H1 (cell line): ENCODE data around the gene MAGI1. TPM values are rescaled to one million over a fixed set of nuclear protein-coding genes. Genes with fewer than 3 reads are reported as not detected.

ENCODE experiments used
- CTCF ChIA-PET: fragments of 300-600 bp; sonication (Branson Sonifier 250); formaldehyde crosslinking; loops from one replicate; lab custom pipeline; 2021; ENCODE audit not compliant: partially characterized antibody; lab: Charles Lee
- POLR2A ChIA-PET: fragments of 300-600 bp; sonication (Branson Sonifier 250); formaldehyde crosslinking; loops from one replicate; lab custom pipeline; 2021; ENCODE audit warnings: inconsistent platforms; ENCODE audit not compliant: partially characterized antibody; lab: Charles Lee
- DNase-seq, 2 experiments: peaks; one replicate each; pipeline versions ENCODE4 v3.0.0 to v3.0.0-alpha.2; 2010 to 2022; ENCODE audit warnings: low spot score in 2 of 2, low read depth in 1 of 2, mixed read lengths in 1 of 2
- FAIRE-seq: peaks from 2 replicates; lab custom pipeline; 2011; peaks lifted over from hg19 to GRCh38; lab: Jason Lieb, UNC
- H2AFZ ChIP-seq: 2 replicates; pipeline ENCODE4 v1.8.1; 2012; ENCODE audit warnings: low read length, inconsistent platforms
- H2AK5ac ChIP-seq: 2 replicates; pipeline ENCODE4 v1.6.1; 2013; ENCODE audit warnings: low read depth, low read length
- H2BK120ac ChIP-seq: replicated peaks from 2 replicates; pipeline ENCODE3; 2013; ENCODE audit warnings: low read depth, low read length, inconsistent platforms
- H2BK12ac ChIP-seq: 2 replicates; pipeline ENCODE4 v1.6.1; 2013; ENCODE audit warnings: low read depth, low read length
- H2BK15ac ChIP-seq: 2 replicates; pipeline ENCODE4 v1.6.1; 2013; ENCODE audit warnings: low read length
- H2BK20ac ChIP-seq: 2 replicates; pipeline ENCODE4 v1.6.1; 2013; ENCODE audit warnings: low read length
- H2BK5ac ChIP-seq: 2 replicates; pipeline ENCODE4 v1.6.1; 2013; ENCODE audit warnings: low read depth, low read length
- H3K14ac ChIP-seq: 2 replicates; pipeline ENCODE4 v1.6.1; 2013; ENCODE audit warnings: inconsistent platforms; ENCODE audit not compliant: insufficient read length
- H3K18ac ChIP-seq: 2 replicates; pipeline ENCODE4 v1.6.1; 2013; ENCODE audit warnings: low read length; ENCODE audit errors: extremely low read depth
- H3K23ac ChIP-seq: 2 replicates; pipeline ENCODE4 v1.6.1; 2013; ENCODE audit warnings: inconsistent platforms; ENCODE audit not compliant: insufficient read length
- H3K23me2 ChIP-seq: 2 replicates; pipeline ENCODE4 v1.6.1; 2013; ENCODE audit warnings: low read depth, low read length
- H3K27ac ChIP-seq: 2 replicates; pipeline ENCODE4 v1.6.1; 2011; ENCODE audit warnings: low read depth, low read length, inconsistent platforms
- H3K27me3 ChIP-seq, 4 experiments: replicated peaks in 1 of 4; 1 replicate in 1 of 4; 2 replicates in 3 of 4; pipeline versions ENCODE4 v1.6.1 to v1.8.1; 2011 to 2013; ENCODE audit warnings: low read length in 3 of 4, mild to moderate bottlenecking in 3 of 4, inconsistent platforms in 2 of 4, mixed read lengths in 2 of 4, moderate library complexity in 1 of 4; ENCODE audit not compliant: control insufficient read depth in 3 of 4, insufficient read depth in 3 of 4; ENCODE audit errors: extremely low read depth in 1 of 4
- H3K36me3 ChIP-seq, 4 experiments: 2 replicates each; pipeline versions ENCODE4 v1.6.1 to v1.8.1; 2011 to 2013; ENCODE audit warnings: mild to moderate bottlenecking in 4 of 4, low read length in 3 of 4, moderate library complexity in 2 of 4, control low read depth in 1 of 4, inconsistent platforms in 1 of 4; ENCODE audit not compliant: insufficient read depth in 4 of 4, control insufficient read depth in 2 of 4
- H3K4ac ChIP-seq: replicated peaks from 2 replicates; pipeline ENCODE3; 2013; ENCODE audit warnings: low read length, low read depth, mixed read lengths, inconsistent platforms; ENCODE audit not compliant: insufficient read length
- H3K4me1 ChIP-seq, 4 experiments: replicated peaks in 1 of 4; 1 replicate in 1 of 4; 2 replicates in 3 of 4; pipeline versions ENCODE4 v1.6.1 to v1.8.1; 2011 to 2013; ENCODE audit warnings: low read length in 3 of 4, inconsistent platforms in 2 of 4, mixed read lengths in 1 of 4; ENCODE audit not compliant: insufficient read depth in 4 of 4, control insufficient read depth in 3 of 4
- H3K4me2 ChIP-seq, 2 experiments: 2 replicates each; pipeline versions ENCODE4 v1.6.1 to v1.8.1; 2011 to 2013; ENCODE audit warnings: low read depth in 2 of 2, low read length in 2 of 2, control low read depth in 1 of 2, inconsistent platforms in 1 of 2, mild to moderate bottlenecking in 1 of 2; ENCODE audit not compliant: insufficient read depth in 1 of 2
- H3K4me3 ChIP-seq, 4 experiments: fragments of 200-600, 300-600 bp in 1 of 4; sonication (generic), shearing (Covaris generic), sonication (Bioruptor Twin) in 1 of 4; 2 replicates each; pipeline versions ENCODE4 v1.5.1 to v1.8.1; 2011 to 2016; ENCODE audit warnings: low read length in 4 of 4, low read depth in 3 of 4, control low read depth in 2 of 4, inconsistent platforms in 2 of 4, mild to moderate bottlenecking in 2 of 4, mixed read lengths in 1 of 4, moderate library complexity in 1 of 4; ENCODE audit not compliant: insufficient read depth in 2 of 4; ENCODE audit errors: extremely low read depth in 1 of 4
- H3K56ac ChIP-seq: replicated peaks from 2 replicates; pipeline ENCODE3; 2013; ENCODE audit warnings: low read depth, mild to moderate bottlenecking, mixed read lengths, low read length, inconsistent platforms; ENCODE audit not compliant: insufficient read length
- H3K79me1 ChIP-seq: 2 replicates; pipeline ENCODE4 v1.6.1; 2013; ENCODE audit warnings: low read depth, low read length, control low read depth
- H3K79me2 ChIP-seq, 2 experiments: 2 replicates each; pipeline versions ENCODE4 v1.6.1 to v1.8.1; 2012 to 2013; ENCODE audit warnings: low read length in 2 of 2, mild to moderate bottlenecking in 2 of 2, inconsistent platforms in 1 of 2; ENCODE audit not compliant: insufficient read depth in 2 of 2, control insufficient read depth in 1 of 2
- H3K9ac ChIP-seq, 4 experiments: replicated peaks in 1 of 4; 1 replicate in 1 of 4; 2 replicates in 3 of 4; pipeline versions ENCODE4 v1.6.1 to v1.8.1; 2011 to 2013; ENCODE audit warnings: low read depth in 3 of 4, low read length in 3 of 4, control low read depth in 2 of 4, mild to moderate bottlenecking in 2 of 4, moderate library complexity in 2 of 4, inconsistent platforms in 1 of 4; ENCODE audit errors: extremely low read depth in 1 of 4
- H3K9me3 ChIP-seq, 2 experiments: 2 replicates each; pipeline versions ENCODE4 v1.6.1 to v1.8.1; 2012 to 2013; ENCODE audit warnings: mild to moderate bottlenecking in 2 of 2, moderate library complexity in 2 of 2, control low read depth in 1 of 2, inconsistent platforms in 1 of 2, low read depth in 1 of 2, low read length in 1 of 2, mixed read lengths in 1 of 2; ENCODE audit not compliant: insufficient read depth in 2 of 2
- H4K20me1 ChIP-seq, 2 experiments: replicated peaks in 1 of 2; 2 replicates each; pipeline versions ENCODE3 to v1.8.1; 2011 to 2013; ENCODE audit warnings: inconsistent platforms in 2 of 2, low read length in 2 of 2, mild to moderate bottlenecking in 1 of 2; ENCODE audit not compliant: insufficient read depth in 2 of 2, control insufficient read depth in 1 of 2
- H4K5ac ChIP-seq: 2 replicates; pipeline ENCODE4 v1.6.1; 2013; ENCODE audit warnings: low read length, low read depth, mixed read lengths, inconsistent platforms; ENCODE audit not compliant: insufficient read length
- H4K8ac ChIP-seq: 2 replicates; pipeline ENCODE4 v1.8.0; 2013; ENCODE audit warnings: mild to moderate bottlenecking, moderate library complexity, low read length, inconsistent platforms; ENCODE audit not compliant: insufficient read depth; ENCODE audit errors: extremely low read depth
- H4K91ac ChIP-seq: replicated peaks from 2 replicates; pipeline ENCODE3; 2013; ENCODE audit warnings: low read length, mixed read lengths, inconsistent platforms; ENCODE audit not compliant: insufficient read length
- EGR1 ChIP-seq: IDR thresholded peaks from 2 replicates; pipeline ENCODE4 v1.6.1; 2011; ENCODE audit warnings: low read depth, low read length, borderline replicate concordance
- KDM1A ChIP-seq: fragments of 200-600, 300-600 bp; sonication (generic); IDR thresholded peaks from 2 replicates; pipeline ENCODE4 v1.7.1; 2016; ENCODE audit warnings: mild to moderate bottlenecking, low read length, borderline replicate concordance
- RAD21 ChIP-seq, 2 experiments: IDR thresholded peaks in 1 of 2; conservative IDR thresholded peaks in 1 of 2; 2 replicates each; pipeline ENCODE4 v1.6.1; 2011; ENCODE audit warnings: low read depth in 2 of 2, low read length in 2 of 2, improper control_type of control experiment in 1 of 2, inconsistent platforms in 1 of 2, mild to moderate bottlenecking in 1 of 2, moderate library complexity in 1 of 2
- SRF ChIP-seq: IDR thresholded peaks from 2 replicates; pipeline ENCODE4 v1.6.1; 2011; ENCODE audit warnings: mild to moderate bottlenecking, low read depth, low read length, moderate library complexity
- TCF12 ChIP-seq: IDR thresholded peaks from 2 replicates; pipeline ENCODE4 v1.6.1; 2011; ENCODE audit warnings: low read depth, mild to moderate bottlenecking, low read length
- WGBS, 2 experiments: shearing (Covaris generic) in 1 of 2; methylation state at CpG; one replicate each; pipeline versions ENCODE4 v1.1.6 to v1.1.7; 2013 to 2015; ENCODE audit warnings: low lambda C conversion rate in 2 of 2, mixed read lengths in 2 of 2, inconsistent platforms in 1 of 2, low coverage in 1 of 2, missing lambda C conversion rate in 1 of 2; ENCODE audit not compliant: insufficient replicate concordance in 2 of 2, insufficient coverage in 1 of 2, insufficient read length in 1 of 2; ENCODE audit errors: extremely low coverage in 1 of 2, missing lambda C conversion rate in 1 of 2; 5-methylcytosine and 5-hydroxymethylcytosine counted together
- polyA plus RNA-seq, 7 experiments: library from polyadenylated mRNA; depleted of rRNA in 3 of 7; stranded (reverse) in 5 of 7; unstranded in 2 of 7; fragments of >200 nt in 5 of 7; fragments of 200-250 nt in 2 of 7; gene quantifications; 1 replicate in 5 of 7; 2 replicates in 1 of 7; 4 replicates in 1 of 7; pipeline versions ENCODE4 v1.2.1 to v1.2.3, GENCODE V29; 2011 to 2013; ENCODE audit warnings: missing spikeins in 2 of 7, mixed read lengths in 2 of 7
- total RNA-seq: library from RNA; stranded (reverse); fragmentation: NEBNext Ultra II Directional; extraction: Animal tissue kit (Norgen Biotek cat#: 25700); gene quantifications from 2 replicates; pipeline ENCODE4 v1.2.1, GENCODE V29; 2021
- TF ChIP-seq, protein P1 (sequence below): IDR thresholded peaks from 2 replicates; pipeline ENCODE4 v1.6.1; 2012; ENCODE audit warnings: inconsistent platforms

Gene MAGI1
- total and polyA plus RNA-seq, 2 of the 8 experiments (the other 6 are each of a cell fraction or from before 2014, with no cell fraction given): 19.8 to 78.0 TPM

DNA sequence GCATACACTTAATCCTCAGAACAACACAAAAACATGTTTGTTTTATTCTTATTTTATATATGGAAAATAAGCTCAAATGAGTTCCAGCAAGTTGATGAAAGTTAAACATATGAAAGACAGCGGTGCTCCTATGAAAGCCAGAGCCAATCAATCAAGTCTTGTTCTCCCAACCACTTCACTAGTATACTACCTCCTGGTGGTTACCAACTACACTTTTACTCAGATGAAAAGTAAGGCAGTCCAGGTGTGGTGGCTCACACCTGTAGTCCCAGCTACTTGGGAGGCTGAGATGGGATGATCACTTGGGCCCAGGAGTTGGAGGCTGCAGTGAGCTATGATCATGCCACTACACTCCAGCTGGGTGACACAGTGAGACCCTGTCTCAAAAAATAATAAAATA lies 66.0 kb downstream of the MAGI1 start:
- 91% methylated on average over 1 of the region's 1 CpG; no CpG with 5 or more reads in 1 of the 2 experiments for WGBS, 2 experiments
- H2BK5ac ChIP-seq: no peak overlapping the region
- H3K27me3 ChIP-seq: no peaks in the 10 kb centered on the region
- no peak overlapping the region for H3K4ac ChIP-seq
- H2AFZ ChIP-seq: no peak overlapping the region
- H2BK15ac ChIP-seq: no peak overlapping the region
- peak; percentile 19 for FAIRE-seq
- no peak overlapping the region for H3K4me2 ChIP-seq
- H4K5ac ChIP-seq: no peak overlapping the region
- no peak overlapping the region for H3K14ac ChIP-seq
- no peak overlapping the region for H3K9ac ChIP-seq
- no peak overlapping the region for H3K56ac ChIP-seq
- peak; percentile 17 to 41; a peak in 2 of 4 replicates for TF ChIP-seq RAD21 (IDR thresholded peaks at IDR 0.05 in 1 of 2, conservative IDR thresholded peaks at IDR 0.05 in 1 of 2; ENCODE audit: low read depth in 2 of 2, low read length in 2 of 2)
- no peak for TF ChIP-seq TCF12
- no peak for TF ChIP-seq KDM1A
- TF ChIP-seq, protein P1, sequence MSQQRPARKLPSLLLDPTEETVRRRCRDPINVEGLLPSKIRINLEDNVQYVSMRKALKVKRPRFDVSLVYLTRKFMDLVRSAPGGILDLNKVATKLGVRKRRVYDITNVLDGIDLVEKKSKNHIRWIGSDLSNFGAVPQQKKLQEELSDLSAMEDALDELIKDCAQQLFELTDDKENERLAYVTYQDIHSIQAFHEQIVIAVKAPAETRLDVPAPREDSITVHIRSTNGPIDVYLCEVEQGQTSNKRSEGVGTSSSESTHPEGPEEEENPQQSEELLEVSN: no peak
- no peak for TF ChIP-seq EGR1
- TF ChIP-seq SRF: no peak
- TF ChIP-seq, all 59 proteins: peak for 1
- H3K79me1 ChIP-seq: peaks cover 7% of the 10 kb centered on the region
- H3K27ac ChIP-seq: no peak overlapping the region
- H3K4me1 ChIP-seq: peaks cover 0 to 8% (median 3%) of the 10 kb centered on the region in 4 experiments; a peak in 4 of 7 replicates
- no peak overlapping the region for H3K23ac ChIP-seq
- H4K20me1 ChIP-seq: peaks cover 0 to 2% of the 10 kb centered on the region in 2 experiments
- no peak overlapping the region for H4K8ac ChIP-seq
- no peak overlapping the region for H2AK5ac ChIP-seq
- H3K4me3 ChIP-seq: no peak overlapping the region
- ChIA-PET CTCF (interaction anchor here (0.7 to 1.6 kb wide), 9 partner anchors 9 to 168 kb away, joined by 3 to 5 read pairs (median 4); no protein-coding TSS in a partner anchor), POLR2A (interaction anchor here (1.6 kb wide), 1 partner anchor 47 kb away, joined by 3 read pairs; no protein-coding TSS in a partner anchor)
- no peak overlapping the region for H4K91ac ChIP-seq
- no peak overlapping the region for H2BK12ac ChIP-seq
- peaks cover 0 to 44% of the 10 kb centered on the region in 2 experiments; a peak in 3 of 4 replicates for H3K79me2 ChIP-seq
- H2BK20ac ChIP-seq: no peak overlapping the region
- DNase-seq: no peak
- H3K36me3 ChIP-seq: peaks cover 0 to 6% (median 2%) of the 10 kb centered on the region in 4 experiments; a peak in 1 of 8 replicates
- no peak overlapping the region for H2BK120ac ChIP-seq
- no peaks in the 10 kb centered on the region for H3K9me3 ChIP-seq
- no peak overlapping the region for H3K18ac ChIP-seq
- no peaks in the 10 kb centered on the region for H3K23me2 ChIP-seq
